Body of pancreas (tissue), 4 donors: ENCODE measurements around the gene AGTR2.

Source experiments
- CTCF ChIP-seq, 7 experiments: fragments of 450-650 bp in 4 of 7; fragments of 200-600 bp in 3 of 7; sonication (generic) in 3 of 7; IDR thresholded peaks; one replicate each; pipeline ENCODE4 v1.5.1; 2016 to 2019; ENCODE audit warnings: antibody characterized with exemption in 7 of 7
- POLR2A ChIP-seq, 3 donors: fragments of 450-650 bp; IDR thresholded peaks; one replicate each; pipeline ENCODE4 v1.6.1; 2016; ENCODE audit warnings: antibody characterized with exemption in 3 of 3, mild to moderate bottlenecking in 2 of 3

- TF ChIP-seq CTCF (IDR thresholded peaks at IDR 0.05) (no peak), POLR2A (IDR thresholded peaks at IDR 0.05) (no peak)
Measured at GRCh38 chrX:116135277-116135676, 35.3 kb upstream of the AGTR2 start.
